ENCODE results near the gene KLHL22.
"Not testable (repeated sequence)": the region's sequence is repeated elsewhere in the genome, so short reads cannot be mapped to it uniquely, and the experiment has no call there.

Gene KLHL22

GRCh38 chr22:20499769-20500168, 4.2 kb upstream of the KLHL22 start:
- no peak for DNase-seq

GRCh38 chr22:20498913-20499312, 3.3 kb upstream of the KLHL22 start:
- DNase-seq = no peak

- no peak for DNase-seq
These were observed 1.8 kb upstream of the KLHL22 start for GRCh38 chr22:20497426-20497825.

GRCh38 chr22:20495861-20496681, 476 bp upstream of the KLHL22 start:
- peak; percentile 90 for DNase-seq

GRCh38 chr22:20491346-20491745, 4.2 kb downstream of the KLHL22 start:
- DNase-seq = no peak

GRCh38 chr22:20490941-20491307, 4.7 kb downstream of the KLHL22 start:
- DNase-seq = no peak

GRCh38 chr22:20490183-20490940, 5.2 kb downstream of the KLHL22 start:
- DNase-seq = no peak

GRCh38 chr22:20488946-20489345, 6.6 kb downstream of the KLHL22 start:
- no peak for DNase-seq

GRCh38 chr22:20487715-20488114, 7.9 kb downstream of the KLHL22 start:
- DNase-seq = no peak

GRCh38 chr22:20486229-20486628, 9.4 kb downstream of the KLHL22 start:
- no peak for DNase-seq

- DNase-seq = no peak
These were observed 10.5 kb downstream of the KLHL22 start for GRCh38 chr22:20484948-20485683.

- no peak for DNase-seq
These were observed 11.8 kb downstream of the KLHL22 start for GRCh38 chr22:20483771-20484170.

- not testable (repeated sequence) for DNase-seq
These were observed 12.5 kb downstream of the KLHL22 start for GRCh38 chr22:20483143-20483506.

GRCh38 chr22:20479612-20480196, 15.9 kb downstream of the KLHL22 start:
- DNase-seq = no peak

- DNase-seq = not testable (repeated sequence)
These were observed 17.5 kb downstream of the KLHL22 start for GRCh38 chr22:20478059-20478458.

- DNase-seq = not testable (repeated sequence)
These were observed 20.0 kb downstream of the KLHL22 start for GRCh38 chr22:20475569-20475968.

GRCh38 chr22:20475115-20475436, 20.5 kb downstream of the KLHL22 start:
- DNase-seq = no peak

- DNase-seq = no peak
These were observed 22.8 kb downstream of the KLHL22 start for GRCh38 chr22:20472629-20473442.

- DNase-seq = no peak
These were observed 24.3 kb downstream of the KLHL22 start for GRCh38 chr22:20471126-20471833.

GRCh38 chr22:20470525-20470924, 25.1 kb downstream of the KLHL22 start:
- DNase-seq = not testable (repeated sequence)

GRCh38 chr22:20469110-20469868, 26.3 kb downstream of the KLHL22 start:
- DNase-seq = no peak
